IMR-90 (cell line): ENCODE results near the gene VCL.

ENCODE experiments used
- CTCF ChIP-seq: conservative IDR thresholded peaks from 2 replicates; pipeline ENCODE4 v1.5.1; 2012; ENCODE audit warnings: mild to moderate bottlenecking, low read depth, low read length, improper control_type of control experiment
- POLR2A ChIP-seq: IDR thresholded peaks from 2 replicates; pipeline ENCODE4 v1.6.1; 2012; ENCODE audit warnings: mild to moderate bottlenecking, low read depth, low read length
- SMC3 ChIP-seq: fragments of 150-350 bp; IDR thresholded peaks from 2 replicates; pipeline ENCODE4 v1.6.1; 2016; ENCODE audit warnings: low read depth, mild to moderate bottlenecking, antibody characterized with exemption, low read length, moderate library complexity

- TF ChIP-seq POLR2A, result no peak
- no peak for TF ChIP-seq CTCF
- no peak for TF ChIP-seq SMC3
These were observed 44.3 kb upstream of the VCL start for GRCh38 chr10:73953665-73954064.
